Activated CD8-positive, alpha-beta T cell treated with anti-CD3 and anti-CD28 coated beads for 36 hours (primary cell): Measurements from ENCODE around the gene CRYBB3. TPM values are rescaled to one million over a fixed set of nuclear protein-coding genes. Genes with fewer than 3 reads are reported as not detected.
"Not testable (repeated sequence)": the region's sequence is repeated elsewhere in the genome, so short reads cannot be mapped to it uniquely, and the experiment has no call there.

ENCODE experiments used
- ATAC-seq: fragments of 200-7000 bp; cut with Tn5 transposase; one replicate; pipeline ENCODE4 v1.10.0; 2021; ENCODE audit warnings: mild to moderate bottlenecking, moderate library complexity
- CTCF ChIA-PET: fragments of 350-600 bp; sonication (Branson Sonifier 250); formaldehyde crosslinking; loops from one replicate; lab custom pipeline; 2021; ENCODE audit warnings: antibody characterized with exemption; lab: Charles Lee
- POLR2A ChIA-PET: fragments of 350-600 bp; sonication (Branson Sonifier 250); formaldehyde crosslinking; loops from one replicate; lab custom pipeline; 2021; ENCODE audit warnings: antibody characterized with exemption; lab: Charles Lee
- DNase-seq: peaks from one replicate; pipeline ENCODE4 v3.0.0-alpha.2; 2020
- H3K27ac Mint-ChIP-seq: one replicate; pipeline ENCODE4 v1.8.0; 2021; ENCODE audit warnings: mild to moderate bottlenecking, mixed read lengths
- H3K27me3 Mint-ChIP-seq: one replicate; pipeline ENCODE4 v1.8.0; 2021; ENCODE audit warnings: mixed read lengths
- H3K36me3 Mint-ChIP-seq: one replicate; pipeline ENCODE4 v1.8.0; 2021; ENCODE audit warnings: low read depth, mixed read lengths
- H3K4me1 Mint-ChIP-seq: one replicate; pipeline ENCODE4 v1.8.0; 2021; ENCODE audit warnings: low read depth, mixed read lengths
- H3K4me3 Mint-ChIP-seq: one replicate; pipeline ENCODE4 v1.8.0; 2021; ENCODE audit warnings: mild to moderate bottlenecking, moderate library complexity, mixed read lengths
- H3K9me3 Mint-ChIP-seq: one replicate; pipeline ENCODE4 v1.8.0; 2021; ENCODE audit warnings: mixed read lengths
- intact Hi-C: fragments of 100-400 bp; cut with micrococcal nuclease; formaldehyde crosslinking; loops from one replicate; pipeline ENCODE4 v1.10.0; 2022
- total RNA-seq, 2 experiments: library from RNA; stranded (reverse); gene quantifications; one replicate each; pipeline ENCODE4 v1.2.3, GENCODE V29; 2021
- TF ChIP-seq, protein P1 (sequence below): fragments of 200-600 bp; IDR thresholded peaks from one replicate; pipeline ENCODE4 v1.8.0; 2022; ENCODE audit warnings: antibody characterized with exemption, mild to moderate bottlenecking

CRYBB3 gene
- total RNA-seq, 2 experiments from 2014 or later = not detected

GRCh38 chr22:25236417-25236816 lies 36.8 kb downstream of the CRYBB3 start:
- Mint-ChIP-seq H3K27ac (no peak overlapping the region), H3K27me3 (peaks cover 38% of the 10 kb centered on the region), H3K4me1 (peaks cover 3% of the 10 kb centered on the region), H3K9me3 (no peaks in the 10 kb centered on the region), H3K4me3 (no peak overlapping the region), H3K36me3 (no peaks in the 10 kb centered on the region)
- ChIA-PET POLR2A (no interaction called here), CTCF (interaction anchor here (0.7 to 2.4 kb wide), 5 partner anchors 11 to 205 kb away, joined by 3 to 9 read pairs (median 4); no protein-coding TSS in a partner anchor)
- intact Hi-C loops = loop anchor here (5.0 kb wide), 1 partner anchor 96 kb away; no protein-coding TSS in a partner anchor
- TF ChIP-seq, protein P1, sequence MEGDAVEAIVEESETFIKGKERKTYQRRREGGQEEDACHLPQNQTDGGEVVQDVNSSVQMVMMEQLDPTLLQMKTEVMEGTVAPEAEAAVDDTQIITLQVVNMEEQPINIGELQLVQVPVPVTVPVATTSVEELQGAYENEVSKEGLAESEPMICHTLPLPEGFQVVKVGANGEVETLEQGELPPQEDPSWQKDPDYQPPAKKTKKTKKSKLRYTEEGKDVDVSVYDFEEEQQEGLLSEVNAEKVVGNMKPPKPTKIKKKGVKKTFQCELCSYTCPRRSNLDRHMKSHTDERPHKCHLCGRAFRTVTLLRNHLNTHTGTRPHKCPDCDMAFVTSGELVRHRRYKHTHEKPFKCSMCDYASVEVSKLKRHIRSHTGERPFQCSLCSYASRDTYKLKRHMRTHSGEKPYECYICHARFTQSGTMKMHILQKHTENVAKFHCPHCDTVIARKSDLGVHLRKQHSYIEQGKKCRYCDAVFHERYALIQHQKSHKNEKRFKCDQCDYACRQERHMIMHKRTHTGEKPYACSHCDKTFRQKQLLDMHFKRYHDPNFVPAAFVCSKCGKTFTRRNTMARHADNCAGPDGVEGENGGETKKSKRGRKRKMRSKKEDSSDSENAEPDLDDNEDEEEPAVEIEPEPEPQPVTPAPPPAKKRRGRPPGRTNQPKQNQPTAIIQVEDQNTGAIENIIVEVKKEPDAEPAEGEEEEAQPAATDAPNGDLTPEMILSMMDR = no peak
- ATAC-seq (no peak), DNase-seq (no peak)

DNA sequence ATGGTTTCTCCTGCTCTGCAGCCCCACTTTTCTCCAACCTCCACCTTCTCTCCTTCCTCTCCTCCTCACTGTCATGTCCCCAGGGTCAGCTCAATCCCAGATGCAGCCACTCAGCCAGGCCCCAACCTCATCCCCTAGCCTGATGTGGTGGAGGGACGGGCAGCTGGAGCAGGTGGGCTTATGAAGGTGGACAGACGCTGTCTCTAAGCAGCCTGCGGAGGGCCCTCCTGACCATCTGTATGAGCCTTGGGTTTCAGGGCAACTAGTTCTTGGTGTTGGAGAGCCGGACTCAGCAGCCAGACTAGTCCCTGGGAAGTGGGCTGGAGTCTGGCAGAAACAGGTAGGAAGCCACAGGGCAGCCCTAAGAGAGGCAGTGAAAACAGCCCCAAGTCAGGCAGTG lies 37.8 kb downstream of the CRYBB3 start:
- intact Hi-C loops = loop anchor here (5.0 kb wide), 1 partner anchor 95 kb away; no protein-coding TSS in a partner anchor
- Mint-ChIP-seq H3K9me3 (no peaks in the 10 kb centered on the region), H3K4me1 (peaks cover 3% of the 10 kb centered on the region), H3K27ac (no peak overlapping the region), H3K36me3 (no peaks in the 10 kb centered on the region), H3K4me3 (no peak overlapping the region), H3K27me3 (peaks cover 31% of the 10 kb centered on the region)
- ATAC-seq (no peak), DNase-seq (no peak)
- ChIA-PET CTCF (no interaction called here), POLR2A (no interaction called here)
- TF ChIP-seq, protein P1 = no peak

DNA sequence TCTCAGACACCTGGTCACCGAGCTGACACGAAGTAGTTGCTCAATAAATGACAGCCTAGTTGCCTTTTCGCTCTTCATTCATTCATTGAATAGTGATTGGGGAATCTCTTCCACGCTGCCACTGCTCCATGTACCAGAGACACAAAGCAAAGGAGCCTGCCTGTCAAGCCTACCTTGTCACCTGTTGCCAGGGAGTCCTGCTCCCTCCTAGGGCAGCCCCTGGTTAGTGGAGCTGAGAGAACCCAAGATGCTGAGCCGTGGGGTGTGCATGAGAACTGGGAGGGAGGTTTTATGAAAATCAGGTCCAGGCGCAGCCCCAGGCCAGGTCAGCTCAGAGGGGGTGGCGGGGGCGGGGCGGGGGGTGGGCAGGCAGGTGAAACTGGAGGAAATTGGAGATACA lies 38.4 kb downstream of the CRYBB3 start:
- H3K27ac Mint-ChIP-seq, DNase-seq, CTCF ChIA-PET, H3K4me3 Mint-ChIP-seq, H3K9me3 Mint-ChIP-seq, H3K4me1 Mint-ChIP-seq, ATAC-seq, H3K36me3 Mint-ChIP-seq, POLR2A ChIA-PET: not testable (repeated sequence)
- intact Hi-C loops = loop anchor here (5.0 kb wide), 1 partner anchor 94 kb away; no protein-coding TSS in a partner anchor
- H3K27me3 Mint-ChIP-seq = peaks cover 30% of the 10 kb centered on the region

GRCh38 chr22:25255169-25255568 lies 55.5 kb downstream of the CRYBB3 start:
- H3K4me1 Mint-ChIP-seq, H3K4me3 Mint-ChIP-seq, H3K27me3 Mint-ChIP-seq, intact Hi-C loops, CTCF ChIA-PET, DNase-seq, H3K36me3 Mint-ChIP-seq, ATAC-seq, H3K27ac Mint-ChIP-seq, POLR2A ChIA-PET, H3K9me3 Mint-ChIP-seq: not testable (repeated sequence)

Other genes starting within 250 kb of the CRYBB3 start
- 1 to 10 TPM; 6.5 to 6.8 TPM for gene KIAA1671, start 247.1 kb upstream of the CRYBB3 start, total RNA-seq
- gene CRYBB2, start 19.8 kb downstream of the CRYBB3 start, total RNA-seq = not detected